ENCODE data around the gene IP6K3.

IP6K3 gene

GRCh38 chr6:33676416-33677142 is 70.1 kb downstream of the IP6K3 start:
- no peak overlapping the region for H3K4me3 ChIP-seq (ENCODE audit: low read length)
- no peak for TF ChIP-seq CTCF (IDR thresholded peaks at IDR 0.05; ENCODE audit: insufficient read depth, low read depth, low read length, missing control alignments)
- DNase-seq (ENCODE audit: low read depth) = no peak

GRCh38 chr6:33675968-33676367 is 70.7 kb downstream of the IP6K3 start:
- no peak for TF ChIP-seq CTCF (IDR thresholded peaks at IDR 0.05; ENCODE audit: insufficient read depth, low read depth, low read length, missing control alignments)
- no peak overlapping the region for H3K4me3 ChIP-seq (ENCODE audit: low read length)

GRCh38 chr6:33673851-33674250 is 72.9 kb downstream of the IP6K3 start:
- no peak overlapping the region for H3K4me3 ChIP-seq (ENCODE audit: low read length)
- DNase-seq (ENCODE audit: low read depth) = no peak
- no peak for TF ChIP-seq CTCF (IDR thresholded peaks at IDR 0.05; ENCODE audit: insufficient read depth, low read depth, low read length, missing control alignments)

More at GRCh38 chr6:33675968-33676367, 70.7 kb downstream of the IP6K3 start:
- no peak for DNase-seq (ENCODE audit: low read depth)

DNA sequence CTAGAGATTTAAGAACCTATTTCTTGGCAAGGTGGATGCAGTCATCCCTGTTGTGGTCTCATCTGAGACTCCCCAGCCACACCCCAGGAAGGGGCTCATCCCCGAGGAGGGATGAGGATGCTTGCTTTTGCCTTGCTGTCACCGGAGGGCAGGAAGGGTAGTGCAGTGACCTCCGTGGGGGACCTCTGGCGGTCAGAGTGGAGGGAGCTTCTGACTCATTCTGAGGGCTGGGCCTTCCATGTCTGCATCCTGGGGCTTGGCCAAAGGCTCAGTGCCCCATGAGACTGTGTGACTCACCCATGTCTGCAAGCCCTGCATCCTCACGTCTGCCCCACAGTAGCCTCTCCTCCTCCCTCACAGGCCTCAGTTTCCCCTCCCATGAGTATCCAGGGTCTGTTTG is 73.9 kb downstream of the IP6K3 start:
- H3K4me3 ChIP-seq (ENCODE audit: low read length) = no peak overlapping the region
- peak; percentile 52 for TF ChIP-seq CTCF (IDR thresholded peaks at IDR 0.05; ENCODE audit: insufficient read depth, low read depth, low read length, missing control alignments)
- DNase-seq (ENCODE audit: low read depth) = peak; percentile 88

DNA sequence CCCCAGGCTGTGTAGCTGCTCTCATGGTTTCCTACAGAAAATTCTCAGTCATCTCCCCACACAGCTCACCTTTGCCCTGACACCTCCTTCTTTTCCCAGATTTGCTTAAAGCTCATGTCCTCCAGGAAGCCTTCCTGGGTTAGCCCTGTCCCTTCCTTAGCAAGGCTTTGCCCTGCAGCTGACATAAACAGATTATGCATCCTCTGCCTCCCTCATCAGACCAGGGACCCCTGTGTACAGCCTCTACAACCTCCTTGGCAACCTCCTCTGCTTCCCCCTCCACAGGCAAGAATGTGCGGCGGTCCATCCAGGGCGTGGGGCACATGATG is 75.0 kb downstream of the IP6K3 start:
- no peak for TF ChIP-seq CTCF (IDR thresholded peaks at IDR 0.05; ENCODE audit: insufficient read depth, low read depth, low read length, missing control alignments)
- DNase-seq (ENCODE audit: low read depth) = no peak
- no peak overlapping the region for H3K4me3 ChIP-seq (ENCODE audit: low read length)
